Measurements from ENCODE around the gene PPP1R13B. TPM values are rescaled to one million over a fixed set of nuclear protein-coding genes. Genes with fewer than 3 reads are reported as not detected.
A peak's percentile ranks its signal among the peaks of the same experiment; 100 is the strongest.

Gene PPP1R13B
- total RNA-seq, 1 donor from 2014 or later: 107 TPM

DNA sequence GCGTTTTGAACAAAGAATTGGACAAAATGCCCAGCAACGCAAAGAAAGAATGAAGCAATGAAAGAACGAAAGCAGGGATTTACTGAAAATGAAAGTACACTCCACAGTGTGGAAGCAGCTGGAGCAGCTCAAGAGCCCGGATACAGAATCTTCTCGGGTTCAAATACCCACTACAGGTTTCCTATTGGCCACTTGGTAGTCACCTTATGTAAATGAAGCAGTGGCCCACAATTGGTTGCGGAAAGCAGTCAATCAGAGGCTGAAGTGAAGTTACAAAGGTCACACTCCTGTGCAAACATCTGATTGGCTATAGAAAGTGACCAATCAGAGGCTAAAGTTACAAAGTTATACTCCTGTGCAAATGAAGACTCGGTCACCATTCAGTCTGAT, 15.0 kb upstream of the PPP1R13B start:
- no peak for DNase-seq
- ATAC-seq: no peak
- intact Hi-C loops (cut with micrococcal nuclease): no loop called here

DNA sequence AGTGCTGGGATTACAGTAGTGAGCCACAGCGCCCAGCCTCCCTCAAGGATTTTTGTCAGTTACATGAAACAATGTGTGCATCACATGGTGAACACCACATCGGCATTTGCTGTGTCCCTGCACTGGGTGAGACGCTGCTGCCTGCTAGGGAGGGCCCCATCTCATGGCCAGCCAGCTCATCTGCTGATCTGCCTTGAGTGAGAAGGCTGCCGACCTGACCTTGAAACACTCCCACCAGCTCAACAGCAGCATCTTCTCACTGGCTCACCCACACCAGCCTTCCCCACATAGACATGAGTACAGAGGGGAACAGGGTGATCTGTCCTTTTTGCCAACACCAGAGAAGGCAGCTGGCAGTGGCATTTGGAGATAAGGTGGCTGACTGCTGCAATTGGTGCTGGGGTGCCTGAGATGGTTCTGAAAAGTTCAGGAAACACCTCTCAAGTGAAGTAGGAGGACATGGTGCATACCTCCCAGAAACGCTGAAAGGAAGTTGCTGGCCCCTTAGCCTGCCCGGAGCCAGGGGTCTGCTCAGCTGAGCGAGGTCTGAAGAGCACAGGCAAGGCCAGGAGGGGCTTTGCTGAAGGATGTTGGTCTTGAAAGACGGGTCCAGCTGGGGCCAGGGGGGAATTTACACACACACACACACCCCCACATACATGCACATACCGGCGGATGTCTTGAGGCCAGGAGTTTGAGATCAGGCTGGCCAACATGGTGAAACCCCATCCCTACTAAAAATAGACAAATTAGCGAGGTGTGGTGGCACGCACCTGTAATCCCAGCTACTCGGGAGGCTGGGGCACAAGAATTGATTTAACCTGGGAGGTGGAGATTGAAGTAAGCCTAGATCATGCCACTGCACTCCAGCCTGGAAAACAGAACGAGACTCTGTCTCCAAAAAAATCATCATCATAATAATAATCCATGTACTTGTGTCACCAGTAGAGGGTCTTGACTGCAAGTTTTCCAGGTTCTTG, 14.3 kb upstream of the PPP1R13B start:
- DNase-seq: peak; percentile 78
- intact Hi-C loops (cut with micrococcal nuclease): no loop called here
- ATAC-seq: peak; percentile 94

DNA sequence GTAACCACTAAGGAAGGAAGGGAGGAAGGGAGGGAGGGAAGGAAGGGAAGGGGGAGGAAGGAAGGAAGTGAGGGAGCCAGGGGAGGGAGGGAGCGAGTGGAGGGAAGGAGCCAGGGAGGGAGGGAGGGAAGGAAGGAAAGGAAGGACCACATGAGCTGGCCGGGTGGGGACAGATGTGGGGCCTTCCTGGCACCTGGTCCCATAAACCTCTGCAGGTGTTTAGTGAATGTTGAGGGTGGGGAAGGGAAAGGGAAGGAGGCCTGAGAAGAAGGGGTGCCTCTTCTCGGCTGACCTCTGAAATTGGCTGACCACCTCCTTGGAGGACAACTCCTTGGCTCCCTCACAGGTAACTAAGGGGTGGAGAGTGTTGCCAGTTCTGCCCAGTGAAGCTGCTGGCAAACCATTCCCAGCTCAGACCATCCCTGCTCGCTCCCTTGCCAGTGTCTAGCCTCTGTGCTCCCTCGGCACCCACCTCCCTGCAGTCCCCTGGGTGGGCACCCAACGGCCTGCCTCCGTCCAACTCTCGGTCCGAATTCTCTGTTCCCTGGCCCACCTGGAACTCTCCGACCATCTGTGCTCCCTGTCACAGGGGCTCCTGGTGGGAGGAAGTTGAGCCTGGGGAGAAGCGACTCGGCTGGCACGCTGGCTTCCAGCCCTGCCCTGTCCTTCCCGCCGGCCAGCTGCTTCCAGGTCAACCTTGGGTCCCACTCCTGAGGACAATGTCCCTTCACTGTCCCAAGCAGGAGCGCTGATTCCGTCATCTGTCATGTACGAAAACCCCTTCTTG, 12.2 kb upstream of the PPP1R13B start:
- ATAC-seq (no peak), DNase-seq (peak; percentile 30)
- intact Hi-C loops (cut with micrococcal nuclease): no loop called here

DNA sequence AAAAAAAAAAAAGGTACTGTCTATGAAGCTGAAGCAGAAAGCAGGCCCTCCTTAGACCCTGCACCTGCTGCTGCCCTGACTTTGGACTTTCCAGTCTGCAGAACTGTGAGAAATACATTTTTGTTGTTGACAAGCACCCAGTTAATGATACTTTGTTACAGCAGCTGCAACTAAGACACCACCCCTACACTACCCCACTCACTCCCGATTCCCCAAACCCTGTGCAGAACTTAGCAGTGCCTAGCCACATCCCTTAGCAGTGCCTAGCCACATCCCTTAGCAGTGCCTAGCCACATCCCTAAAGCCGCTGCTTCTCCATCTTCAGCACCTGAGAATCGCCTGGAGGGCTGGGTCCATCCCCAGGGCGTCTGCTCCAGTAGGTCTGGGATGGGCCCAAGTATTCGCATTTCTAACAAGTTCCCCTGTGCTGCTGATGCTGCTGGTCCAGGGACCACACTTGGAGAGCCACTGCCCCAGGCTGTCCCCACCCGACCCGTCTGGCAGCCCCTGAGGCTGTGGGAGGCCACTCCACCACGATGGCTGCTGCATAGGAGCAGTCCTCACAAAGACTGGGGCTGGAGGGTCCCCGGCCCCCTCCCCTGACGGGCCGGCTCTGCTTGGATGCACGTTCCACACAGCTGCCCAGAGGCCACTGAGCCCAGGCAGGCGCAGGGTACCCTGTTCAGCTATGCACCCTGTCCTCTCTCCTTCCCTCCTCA, 10.8 kb upstream of the PPP1R13B start:
- DNase-seq: peak; percentile 16
- ATAC-seq: no peak
- intact Hi-C loops (cut with micrococcal nuclease): no loop called here

DNA sequence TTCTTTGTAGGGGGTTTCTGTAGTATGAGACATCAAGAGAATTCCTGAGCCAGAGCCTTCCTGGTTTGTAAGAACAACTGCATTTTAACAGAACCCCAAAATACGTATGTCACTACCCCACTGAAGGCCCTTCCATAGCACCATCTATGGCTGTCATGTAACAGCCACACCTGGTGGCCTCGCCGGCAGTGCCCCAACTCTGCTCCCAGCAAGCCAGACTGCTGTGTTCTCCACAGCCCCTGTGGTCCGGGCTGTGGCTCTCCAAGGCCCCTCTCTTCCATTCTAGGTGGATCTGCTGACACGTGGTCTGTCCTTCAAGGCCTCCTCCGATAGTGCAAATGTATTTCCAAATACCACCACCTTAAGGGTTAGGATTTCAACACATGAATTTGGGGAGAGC, 9.9 kb upstream of the PPP1R13B start:
- ATAC-seq (no peak), DNase-seq (no peak)
- intact Hi-C loops (cut with micrococcal nuclease): no loop called here

DNA sequence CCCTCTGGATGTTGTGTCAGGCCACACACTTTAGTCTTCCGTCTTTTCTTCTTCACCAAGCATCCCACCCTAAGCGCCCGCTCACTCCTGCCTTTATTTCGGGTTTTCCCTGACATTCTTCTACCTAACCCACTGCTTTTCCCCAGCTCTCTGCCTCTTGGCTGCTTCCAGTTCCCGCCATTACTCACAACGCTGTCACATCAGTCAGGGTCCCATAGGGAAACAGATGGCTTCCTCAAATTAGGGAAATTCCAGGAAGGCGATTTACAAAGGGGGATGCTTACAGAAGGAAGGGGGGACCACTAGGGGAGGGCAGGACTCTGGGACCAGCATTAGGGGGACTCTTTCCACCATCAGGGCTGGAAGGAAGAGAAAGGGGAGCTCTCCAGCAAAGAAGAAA, 9.2 kb upstream of the PPP1R13B start:
- DNase-seq: no peak
- intact Hi-C loops (cut with micrococcal nuclease): no loop called here
- no peak for ATAC-seq

DNA sequence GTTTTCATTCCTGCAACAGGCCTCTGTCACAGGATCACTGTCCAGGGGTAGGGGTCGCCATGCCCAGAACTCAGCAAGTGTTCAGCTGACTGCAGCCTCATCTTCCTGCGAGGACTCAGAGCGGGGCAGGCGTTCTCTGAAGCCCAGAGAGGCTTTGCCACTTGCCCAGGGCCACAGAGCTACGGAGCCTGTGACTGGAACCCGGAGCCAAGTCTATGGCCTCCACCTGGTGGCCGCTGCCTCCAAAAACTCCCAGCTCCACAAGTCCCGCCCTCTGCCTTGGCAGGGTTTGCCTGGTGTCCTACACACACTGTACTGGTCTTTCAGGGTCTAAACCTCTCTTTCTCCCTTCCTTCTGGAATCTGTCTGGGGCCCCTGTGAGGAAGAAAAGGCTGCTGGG, 8.7 kb upstream of the PPP1R13B start:
- intact Hi-C loops (cut with micrococcal nuclease): no loop called here
- ATAC-seq: no peak

DNA sequence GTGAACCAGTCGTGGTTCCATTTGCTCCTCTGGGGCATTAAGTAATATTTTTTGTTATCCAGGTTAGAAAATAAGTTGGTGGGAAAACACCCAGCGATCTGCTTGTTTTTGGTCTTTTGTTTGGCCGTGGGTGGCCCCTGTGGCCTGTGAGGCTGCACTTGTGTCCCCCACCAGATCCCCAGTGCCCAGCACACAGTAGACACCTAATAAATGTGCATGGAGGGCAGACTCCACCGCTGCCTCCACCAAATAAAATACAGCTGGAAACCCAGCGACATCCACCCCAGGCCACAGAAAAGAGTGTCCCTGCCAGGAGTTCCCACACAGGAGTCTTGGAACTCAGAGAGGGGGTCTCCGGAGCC, 8.3 kb upstream of the PPP1R13B start:
- intact Hi-C loops (cut with micrococcal nuclease): no loop called here
- ATAC-seq (no peak), DNase-seq (no peak)

More for the DNA sequence above, 8.7 kb upstream of the PPP1R13B start:
- no peak for DNase-seq

DNA sequence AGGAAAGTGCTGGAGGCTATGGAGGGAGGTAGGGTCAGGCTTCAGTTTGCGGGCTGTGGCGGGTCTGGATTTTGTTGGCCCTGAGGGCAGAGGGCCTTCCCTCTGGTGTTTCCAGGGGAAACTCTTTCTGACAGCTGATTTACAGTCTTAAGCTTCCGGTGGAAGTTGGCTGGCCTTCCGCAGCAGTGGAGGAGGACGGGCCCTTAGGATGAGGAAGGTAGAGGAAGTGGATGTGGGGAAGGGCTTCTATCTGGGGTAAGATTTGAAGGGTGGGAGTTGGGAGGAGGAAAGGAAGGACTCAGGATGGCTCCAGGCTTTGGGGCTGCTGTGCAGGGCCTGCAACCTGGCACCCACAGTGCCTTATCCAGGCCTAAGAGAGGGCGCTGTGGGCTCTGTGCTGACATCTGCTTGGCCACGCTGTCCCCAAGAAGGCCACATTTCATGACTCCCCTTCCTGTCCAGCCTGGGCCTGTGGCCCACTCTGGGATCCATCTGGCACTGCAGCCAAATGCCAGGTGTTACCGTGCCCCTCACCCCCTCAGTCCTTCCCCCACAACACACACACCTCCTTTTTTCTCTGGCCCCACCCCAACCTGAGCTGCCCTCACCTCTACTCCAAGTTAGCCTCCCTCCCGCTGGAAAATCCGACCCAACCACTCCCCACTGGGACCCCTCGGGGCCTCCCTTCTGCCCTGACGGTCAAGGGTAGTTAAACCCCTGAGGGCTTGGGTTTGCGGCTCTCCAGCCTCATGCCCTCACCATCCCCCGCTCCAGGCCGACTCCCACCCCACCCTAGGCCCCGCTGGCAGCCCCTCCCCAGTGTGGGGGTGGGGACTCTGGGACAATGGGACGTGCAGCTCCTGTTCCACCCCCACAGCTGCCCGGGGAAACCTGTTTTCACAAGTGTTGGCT, 7.7 kb upstream of the PPP1R13B start:
- DNase-seq: peak; percentile 43
- peak; percentile 55 for ATAC-seq

DNA sequence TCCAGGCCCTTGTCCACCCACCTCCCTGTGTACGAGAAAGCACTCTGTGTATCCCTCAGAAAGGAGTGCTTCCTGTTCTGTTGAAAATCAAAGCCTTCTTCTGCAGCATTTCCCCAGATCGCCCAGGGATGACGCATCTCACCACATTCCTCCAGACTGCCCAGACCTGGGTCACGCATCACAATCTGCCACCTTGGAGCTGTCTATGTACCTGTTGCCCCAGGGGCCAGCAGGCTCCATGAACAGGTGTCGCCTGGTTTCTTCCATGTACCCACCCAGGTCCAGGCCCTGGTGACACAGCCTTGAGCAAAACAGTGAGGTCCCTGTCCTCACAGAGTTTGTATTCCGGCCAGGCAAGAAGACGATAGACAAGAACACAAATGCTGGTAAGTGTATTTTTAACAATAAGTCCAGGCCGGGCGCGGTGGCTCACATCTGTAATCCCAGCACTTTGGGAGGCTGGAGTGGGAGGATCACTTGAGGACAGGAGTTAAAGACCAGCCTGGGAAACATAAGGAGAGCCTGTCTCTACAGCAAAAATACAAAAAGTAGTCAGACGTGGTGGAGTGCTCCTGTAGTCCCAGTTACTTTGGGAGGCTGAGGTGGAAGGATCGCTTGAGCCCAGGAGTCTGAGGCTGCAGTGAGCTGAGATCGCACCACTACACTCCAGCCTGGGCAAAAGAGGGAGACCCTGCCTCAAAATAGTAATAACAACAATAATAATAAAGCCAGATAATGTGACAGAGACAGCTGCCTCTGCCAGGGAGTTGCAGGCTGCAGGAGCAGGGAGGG, 6.8 kb upstream of the PPP1R13B start:
- DNase-seq (no peak), ATAC-seq (no peak)
- intact Hi-C loops (cut with micrococcal nuclease): no loop called here

More for the DNA sequence above, 7.7 kb upstream of the PPP1R13B start:
- intact Hi-C loops (cut with micrococcal nuclease): no loop called here

DNA sequence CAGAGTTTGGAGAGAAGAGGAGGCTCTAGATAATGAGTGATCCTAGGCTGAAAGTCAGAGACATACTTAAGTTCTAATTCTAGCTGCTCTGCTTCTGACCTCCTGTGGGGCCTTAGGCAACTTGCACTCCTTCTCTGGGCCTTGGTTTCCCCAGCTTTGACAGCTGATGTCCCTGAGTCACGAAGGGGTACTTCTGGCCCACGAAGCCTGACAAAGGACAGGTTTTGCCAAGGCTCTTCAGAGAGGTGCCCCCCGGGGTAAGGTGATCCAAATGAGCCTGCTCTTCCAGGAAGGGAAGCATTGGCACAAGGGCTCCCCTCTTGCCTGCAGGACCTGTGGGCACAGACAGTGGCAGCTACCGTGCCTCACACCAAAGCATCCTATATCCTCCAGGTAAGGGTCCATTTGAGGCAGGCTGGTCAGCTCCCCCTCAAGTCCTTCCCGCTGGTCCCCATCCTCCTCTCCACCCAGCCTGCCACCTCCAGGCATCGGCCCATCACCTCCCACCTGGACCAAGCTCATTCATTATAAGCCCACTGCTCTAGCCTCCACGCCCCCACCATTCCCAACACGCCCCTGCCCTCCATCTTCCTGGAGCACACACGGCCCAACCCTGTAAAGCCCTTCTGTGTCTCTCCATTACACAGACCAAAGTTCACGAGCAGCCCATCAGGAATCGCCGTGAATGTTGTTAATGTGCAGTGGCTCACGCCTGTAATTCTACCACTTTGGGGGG, 1.9 kb upstream of the PPP1R13B start:
- no peak for DNase-seq
- intact Hi-C loops (cut with micrococcal nuclease): no loop called here
- no peak for ATAC-seq

DNA sequence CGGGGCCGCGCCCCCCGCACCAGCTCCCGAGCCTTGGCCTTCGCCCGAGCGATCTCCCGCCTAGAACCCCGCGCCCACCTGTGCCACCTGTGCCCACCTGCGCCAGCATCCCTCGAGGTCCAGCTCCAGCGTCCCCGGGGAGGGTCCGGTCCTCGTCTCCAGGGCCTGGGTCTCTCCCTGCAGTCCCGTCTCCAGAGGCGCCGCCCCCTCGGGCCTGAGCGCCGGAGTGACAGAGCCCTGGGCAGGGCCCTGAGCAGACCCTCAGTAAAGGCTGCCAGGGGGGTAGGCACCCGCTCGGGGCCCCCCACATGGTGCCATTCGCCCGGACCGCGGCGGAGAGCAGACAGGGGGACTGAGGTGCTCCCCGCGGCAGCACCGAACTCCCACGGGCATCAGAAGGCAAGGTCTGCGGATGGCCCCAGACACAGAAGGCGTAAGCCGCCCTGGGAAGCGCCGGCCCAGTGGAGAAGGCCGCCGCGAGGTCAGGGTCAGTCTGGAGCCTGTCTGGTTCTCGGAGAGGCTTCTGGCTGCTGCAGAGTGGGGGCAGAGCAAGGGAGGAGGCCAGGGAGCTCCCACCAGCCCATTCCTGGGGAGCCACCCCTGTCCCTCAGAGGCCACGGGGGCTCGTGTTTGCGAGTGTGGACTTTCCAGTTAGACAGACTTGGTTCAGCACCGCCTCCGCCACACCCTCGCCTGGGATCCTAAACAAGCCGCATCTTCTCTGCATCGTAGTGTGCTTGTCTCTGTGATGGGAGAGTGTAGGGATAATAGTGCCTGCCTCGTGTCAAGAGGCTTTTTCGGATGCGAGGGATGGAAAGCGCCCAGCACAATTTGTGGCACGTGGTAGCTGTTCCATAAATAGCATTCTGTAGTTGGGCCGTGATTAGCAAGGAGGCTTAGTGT, 1.1 kb upstream of the PPP1R13B start:
- ATAC-seq (peak; percentile 56), DNase-seq (peak; percentile 55)
- intact Hi-C loops (cut with micrococcal nuclease): no loop called here

DNA sequence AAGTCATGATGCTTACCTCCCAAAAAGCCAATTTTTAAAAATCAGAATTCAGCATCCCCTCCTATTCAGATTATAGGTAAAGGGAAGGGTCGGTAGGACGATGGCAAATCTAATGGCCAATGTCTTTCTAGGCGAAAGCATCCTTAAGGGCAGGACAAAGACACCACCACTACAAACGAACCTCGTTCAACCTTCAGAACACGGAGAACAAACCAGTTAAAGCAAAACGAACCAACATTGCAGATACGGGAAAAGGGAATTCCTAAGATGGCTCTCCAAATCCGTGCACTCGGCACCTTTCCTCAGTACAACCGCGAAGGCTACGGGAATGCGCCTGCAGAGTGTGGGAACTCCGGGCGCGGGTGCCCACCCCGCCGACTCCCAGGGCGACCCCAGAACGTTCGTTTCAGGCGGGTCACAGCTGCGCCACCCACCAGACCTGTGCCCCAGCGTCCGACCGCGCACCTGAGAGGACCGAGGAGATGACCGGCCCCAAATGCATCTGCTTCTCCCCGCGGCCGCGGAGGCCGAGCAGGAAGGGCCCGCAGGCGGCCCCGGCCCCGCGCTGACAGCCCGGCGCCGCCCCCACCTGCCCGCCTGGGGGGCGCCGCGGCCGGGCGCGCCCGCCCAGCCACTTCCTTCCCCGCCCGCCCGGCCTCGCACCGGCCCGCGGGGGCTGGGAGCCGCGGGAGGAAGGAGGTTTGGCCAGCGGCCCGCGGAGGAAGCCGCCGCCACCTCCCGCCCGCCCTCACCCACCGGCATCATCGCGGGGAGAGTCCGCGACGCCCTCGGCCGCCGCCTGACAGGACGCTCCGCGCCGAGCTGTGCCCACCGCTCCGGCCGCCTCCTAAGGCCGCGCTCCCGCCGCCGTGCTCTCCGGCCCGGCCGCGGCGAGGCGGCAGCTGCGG, 578 bp downstream of the PPP1R13B start:
- DNase-seq: peak; percentile 75
- intact Hi-C loops (cut with micrococcal nuclease): no loop called here
- ATAC-seq: peak; percentile 5

DNA sequence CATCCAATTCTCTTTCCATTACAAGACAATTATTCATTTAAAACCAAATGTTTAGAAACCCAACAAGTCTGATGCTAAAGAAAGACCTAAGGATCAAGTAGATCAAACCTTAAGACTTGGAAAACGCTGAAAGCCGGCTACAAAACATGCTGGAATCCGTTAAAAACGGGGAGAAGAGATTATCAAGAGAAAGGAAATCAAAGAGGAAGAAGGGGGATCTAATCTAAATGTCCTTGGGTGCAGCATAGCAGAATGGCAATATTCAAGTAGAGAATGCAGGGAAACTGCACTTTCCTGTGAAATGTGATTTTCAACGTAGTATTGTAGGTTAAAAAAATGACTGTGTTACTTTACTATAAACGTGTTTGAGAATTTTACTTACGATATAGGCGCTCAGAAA, 1.3 kb downstream of the PPP1R13B start:
- intact Hi-C loops (cut with micrococcal nuclease): no loop called here
- no peak for DNase-seq
- ATAC-seq: no peak

DNA sequence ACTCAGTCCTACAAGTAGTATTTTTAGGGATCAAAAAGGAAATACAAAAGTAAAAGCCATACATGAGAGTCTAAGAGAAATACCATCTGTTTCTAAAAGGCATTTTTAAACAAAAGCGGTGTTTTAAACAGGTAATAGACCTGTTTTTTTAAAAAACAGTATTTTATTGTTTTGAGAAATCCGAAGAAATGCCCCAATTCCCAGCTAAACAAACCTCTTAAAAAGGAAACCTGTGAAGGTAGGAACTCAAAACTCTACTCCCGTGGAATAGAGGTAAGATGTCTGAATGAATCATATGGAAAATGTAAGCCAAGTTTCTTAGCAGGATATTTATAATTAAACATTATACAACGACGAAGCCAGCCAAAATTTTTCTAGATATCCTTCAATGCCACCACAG, 2.0 kb downstream of the PPP1R13B start:
- no peak for DNase-seq
- no peak for ATAC-seq
- intact Hi-C loops (cut with micrococcal nuclease): no loop called here
